Parathyroid adenoma (tissue), 2 donors: ENCODE data around the gene HOTAIR.

ENCODE experiments used
- H2AFZ ChIP-seq: fragments of 300-600 bp; sonication (generic); one replicate; pipeline ENCODE4 v1.7.0; 2017; ENCODE audit warnings: antibody characterized with exemption, mild to moderate bottlenecking
- H3K27ac ChIP-seq: fragments of 300-600 bp; sonication (generic); one replicate; pipeline ENCODE4 v1.7.0; 2017
- H3K27me3 ChIP-seq: fragments of 300-600 bp; sonication (generic); one replicate; pipeline ENCODE4 v1.7.0; 2017; ENCODE audit warnings: low read length; ENCODE audit not compliant: control insufficient read depth, insufficient read depth
- H3K36me3 ChIP-seq: fragments of 300-600 bp; sonication (generic); one replicate; pipeline ENCODE4 v1.7.0; 2017; ENCODE audit warnings: low read length; ENCODE audit not compliant: control insufficient read depth, insufficient read depth
- H3K4me1 ChIP-seq: fragments of 300-600 bp; sonication (generic); one replicate; pipeline ENCODE4 v1.7.0; 2017; ENCODE audit warnings: control low read depth
- H3K4me2 ChIP-seq: fragments of 300-600 bp; sonication (generic); one replicate; pipeline ENCODE4 v1.7.0; 2017; ENCODE audit warnings: low read length
- H3K4me3 ChIP-seq: fragments of 300-600 bp; sonication (generic); one replicate; pipeline ENCODE4 v1.7.0; 2017; ENCODE audit warnings: low read depth, low read length
- H3K79me2 ChIP-seq: fragments of 300-600 bp; sonication (generic); one replicate; pipeline ENCODE4 v1.7.0; 2017; ENCODE audit warnings: control low read depth
- H3K9ac ChIP-seq: fragments of 300-600 bp; sonication (generic); one replicate; pipeline ENCODE4 v1.7.0; 2017; ENCODE audit warnings: mild to moderate bottlenecking
- H3K9me3 ChIP-seq: fragments of 300-600 bp; sonication (generic); one replicate; pipeline ENCODE4 v1.7.0; 2017; ENCODE audit warnings: low read length; ENCODE audit not compliant: control insufficient read depth
- TF ChIP-seq, protein P1 (sequence below): fragments of 300-600 bp; sonication (generic); IDR thresholded peaks from one replicate; pipeline ENCODE4 v1.7.0; 2017; ENCODE audit warnings: antibody characterized with exemption, mild to moderate bottlenecking
- donor health status: primary hyperparathyroidism.

The HOTAIR gene

DNA sequence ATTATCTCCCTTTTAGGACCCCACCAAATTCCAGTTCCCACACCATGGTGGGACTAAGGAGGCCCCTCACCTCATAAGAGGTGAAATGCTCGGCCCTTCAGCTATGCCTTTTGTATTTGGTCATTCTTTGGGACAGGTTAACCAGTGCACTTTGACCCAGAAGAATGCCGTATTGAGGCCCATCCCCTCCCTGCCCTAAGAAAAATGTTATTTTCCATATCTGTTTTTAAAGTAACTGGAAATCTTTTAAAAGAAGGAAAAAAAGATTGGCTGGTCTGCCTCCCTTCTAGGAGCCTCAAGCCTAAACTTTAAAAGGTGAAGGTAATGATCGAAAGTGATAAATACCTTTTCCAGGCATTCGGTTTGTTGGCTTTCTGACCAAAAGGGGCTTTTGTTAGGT is 41.8 kb downstream of the HOTAIR start:
- H3K27me3 ChIP-seq = peaks cover 28% of the 10 kb centered on the region
- H3K4me3 ChIP-seq = no peak overlapping the region
- no peak overlapping the region for H3K9ac ChIP-seq
- TF ChIP-seq, protein P1, sequence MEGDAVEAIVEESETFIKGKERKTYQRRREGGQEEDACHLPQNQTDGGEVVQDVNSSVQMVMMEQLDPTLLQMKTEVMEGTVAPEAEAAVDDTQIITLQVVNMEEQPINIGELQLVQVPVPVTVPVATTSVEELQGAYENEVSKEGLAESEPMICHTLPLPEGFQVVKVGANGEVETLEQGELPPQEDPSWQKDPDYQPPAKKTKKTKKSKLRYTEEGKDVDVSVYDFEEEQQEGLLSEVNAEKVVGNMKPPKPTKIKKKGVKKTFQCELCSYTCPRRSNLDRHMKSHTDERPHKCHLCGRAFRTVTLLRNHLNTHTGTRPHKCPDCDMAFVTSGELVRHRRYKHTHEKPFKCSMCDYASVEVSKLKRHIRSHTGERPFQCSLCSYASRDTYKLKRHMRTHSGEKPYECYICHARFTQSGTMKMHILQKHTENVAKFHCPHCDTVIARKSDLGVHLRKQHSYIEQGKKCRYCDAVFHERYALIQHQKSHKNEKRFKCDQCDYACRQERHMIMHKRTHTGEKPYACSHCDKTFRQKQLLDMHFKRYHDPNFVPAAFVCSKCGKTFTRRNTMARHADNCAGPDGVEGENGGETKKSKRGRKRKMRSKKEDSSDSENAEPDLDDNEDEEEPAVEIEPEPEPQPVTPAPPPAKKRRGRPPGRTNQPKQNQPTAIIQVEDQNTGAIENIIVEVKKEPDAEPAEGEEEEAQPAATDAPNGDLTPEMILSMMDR = no peak
- no peaks in the 10 kb centered on the region for H3K9me3 ChIP-seq
- no peak overlapping the region for H2AFZ ChIP-seq
- H3K4me1 ChIP-seq = no peaks in the 10 kb centered on the region
- H3K79me2 ChIP-seq = no peaks in the 10 kb centered on the region
- H3K36me3 ChIP-seq = no peaks in the 10 kb centered on the region
- H3K4me2 ChIP-seq = no peak overlapping the region
- no peak overlapping the region for H3K27ac ChIP-seq

DNA sequence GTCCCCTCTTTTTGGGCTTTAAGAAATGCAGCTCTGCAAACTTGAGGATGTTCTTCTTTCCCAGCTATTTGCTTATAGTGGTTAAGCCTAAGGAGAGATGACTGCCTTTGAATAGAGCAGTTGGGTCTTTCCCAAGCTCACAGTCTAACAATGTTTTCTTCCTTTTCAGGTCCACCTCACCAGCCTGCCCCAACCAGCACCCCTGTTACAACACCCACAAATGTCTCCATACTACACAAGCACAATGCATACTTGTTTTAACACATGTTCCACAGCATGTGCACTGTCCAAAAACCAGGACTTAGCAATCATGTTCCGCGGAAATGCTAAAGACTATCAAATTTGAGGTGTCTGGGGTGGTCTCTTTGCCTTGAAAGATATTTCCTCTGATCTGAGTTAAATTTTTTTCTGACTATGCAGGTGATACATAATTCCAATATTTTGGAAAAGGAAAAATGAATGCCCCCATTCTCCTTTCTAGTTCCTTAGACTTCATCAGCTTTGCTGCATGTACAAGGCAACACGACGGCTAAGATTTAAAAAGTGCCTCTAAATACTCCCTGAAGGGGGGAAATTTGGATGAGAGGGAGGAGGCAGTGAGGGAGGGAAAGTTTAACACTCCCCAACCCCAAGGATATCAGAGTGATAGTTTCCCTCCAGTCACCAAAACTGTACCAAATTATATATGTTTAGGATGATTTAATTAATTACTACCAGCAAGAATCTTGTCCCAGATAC is 42.7 kb downstream of the HOTAIR start:
- H2AFZ ChIP-seq = no peak overlapping the region
- no peak overlapping the region for H3K27ac ChIP-seq
- no peaks in the 10 kb centered on the region for H3K36me3 ChIP-seq
- TF ChIP-seq, protein P1 = no peak
- no peak overlapping the region for H3K4me2 ChIP-seq
- no peaks in the 10 kb centered on the region for H3K79me2 ChIP-seq
- H3K27me3 ChIP-seq = peaks cover 22% of the 10 kb centered on the region
- no peak overlapping the region for H3K9ac ChIP-seq
- H3K4me3 ChIP-seq = no peak overlapping the region
- H3K4me1 ChIP-seq = no peaks in the 10 kb centered on the region
- no peaks in the 10 kb centered on the region for H3K9me3 ChIP-seq

DNA sequence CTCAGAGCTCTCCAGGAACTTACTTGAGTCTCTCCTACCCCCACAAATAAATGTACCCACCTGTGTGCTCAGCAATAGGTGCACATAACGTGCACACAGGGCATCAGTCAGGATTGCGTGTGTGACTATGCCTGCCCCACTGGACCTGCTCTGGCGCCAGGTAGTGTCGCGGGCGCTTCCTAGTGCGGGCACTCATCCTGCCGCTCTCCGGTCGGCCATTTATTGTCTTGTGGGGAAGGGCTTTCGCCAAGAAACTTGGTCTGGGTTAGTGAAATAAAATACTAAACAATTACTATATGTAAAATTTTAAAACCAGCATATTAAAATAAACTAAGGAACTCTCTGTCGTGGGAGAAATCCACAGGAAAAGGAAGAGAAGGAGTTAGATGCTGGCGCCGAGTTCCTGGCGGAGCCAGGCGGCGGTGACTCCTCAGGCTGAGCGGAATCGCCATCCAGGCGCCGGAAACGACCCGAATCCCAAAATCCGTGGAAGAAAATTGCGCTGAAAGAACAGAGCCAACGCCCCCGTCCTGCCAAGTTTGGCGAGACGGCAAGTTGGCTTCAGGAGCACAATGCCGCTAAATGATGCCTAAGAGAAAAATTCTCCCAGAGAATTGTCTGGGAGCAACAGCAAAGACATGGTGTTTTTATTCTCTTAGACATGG is 44.0 kb downstream of the HOTAIR start:
- no peak overlapping the region for H2AFZ ChIP-seq
- TF ChIP-seq, protein P1 = no peak
- H3K27me3 ChIP-seq = peaks cover 22% of the 10 kb centered on the region
- no peaks in the 10 kb centered on the region for H3K4me1 ChIP-seq
- no peak overlapping the region for H3K4me3 ChIP-seq
- no peak overlapping the region for H3K9ac ChIP-seq
- no peaks in the 10 kb centered on the region for H3K79me2 ChIP-seq
- H3K27ac ChIP-seq = no peak overlapping the region
- H3K4me2 ChIP-seq = no peak overlapping the region
- H3K9me3 ChIP-seq = no peaks in the 10 kb centered on the region
- H3K36me3 ChIP-seq = no peaks in the 10 kb centered on the region

DNA sequence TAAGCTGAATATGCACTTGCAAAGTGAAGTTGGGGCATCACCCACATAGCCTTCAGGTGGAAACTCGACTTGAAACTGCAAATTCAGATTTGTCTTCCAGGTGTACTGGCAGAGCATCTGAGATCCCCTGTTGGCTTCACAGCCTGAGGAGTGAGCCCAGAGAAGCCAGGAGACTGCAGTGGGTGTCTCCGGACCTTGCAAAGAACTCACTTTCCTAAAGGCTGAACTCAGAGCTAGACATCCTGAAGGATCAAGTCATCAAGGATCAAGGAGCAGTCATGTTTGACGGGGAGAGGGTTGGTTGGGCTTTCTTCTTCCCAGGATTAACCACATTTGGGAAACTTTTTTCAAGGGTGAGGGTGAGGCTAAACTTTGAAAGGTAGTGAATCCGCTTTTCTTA is 45.2 kb downstream of the HOTAIR start:
- H3K9ac ChIP-seq = no peak overlapping the region
- H3K4me3 ChIP-seq = no peak overlapping the region
- H3K4me2 ChIP-seq = no peak overlapping the region
- TF ChIP-seq, protein P1 = no peak
- H3K79me2 ChIP-seq = no peaks in the 10 kb centered on the region
- H3K9me3 ChIP-seq = no peaks in the 10 kb centered on the region
- H3K27ac ChIP-seq = no peak overlapping the region
- H3K36me3 ChIP-seq = no peaks in the 10 kb centered on the region
- peaks cover 15% of the 10 kb centered on the region for H3K27me3 ChIP-seq
- no peak overlapping the region for H2AFZ ChIP-seq
- no peaks in the 10 kb centered on the region for H3K4me1 ChIP-seq
